Liver (tissue), 9 donors: ENCODE results near the gene SH3PXD2A. TPM values are rescaled to one million over a fixed set of nuclear protein-coding genes. Genes with fewer than 3 reads are reported as not detected.

ENCODE experiments used
- DNase-seq: peaks from one replicate; pipeline ENCODE4 v3.0.0-alpha.2; 2017; ENCODE audit warnings: low spot score
- H3K27ac ChIP-seq, 2 donors: one replicate each; pipeline ENCODE4 v1.7.0; 2013; ENCODE audit warnings: inconsistent platforms in 2 of 2, low read length in 2 of 2, control low read depth in 1 of 2, low read depth in 1 of 2, mild to moderate bottlenecking in 1 of 2
- H3K27me3 ChIP-seq, 4 donors: one replicate each; pipeline versions ENCODE4 v1.6.1 to v1.7.0; 2013; ENCODE audit warnings: low read length in 3 of 4, inconsistent platforms in 1 of 4, mild to moderate bottlenecking in 1 of 4, moderate library complexity in 1 of 4; ENCODE audit not compliant: control insufficient read depth in 4 of 4, insufficient read depth in 4 of 4
- H3K36me3 ChIP-seq, 4 donors: one replicate each; pipeline versions ENCODE4 v1.6.1 to v1.7.0; 2013; ENCODE audit warnings: low read length in 3 of 4, mild to moderate bottlenecking in 3 of 4, low read depth in 1 of 4, moderate library complexity in 1 of 4; ENCODE audit not compliant: control insufficient read depth in 4 of 4, insufficient read depth in 3 of 4
- H3K4me1 ChIP-seq, 4 donors: one replicate each; pipeline versions ENCODE4 v1.6.1 to v1.7.0; 2013; ENCODE audit warnings: low read length in 3 of 4, mild to moderate bottlenecking in 3 of 4, moderate library complexity in 1 of 4; ENCODE audit not compliant: control insufficient read depth in 4 of 4, insufficient read depth in 4 of 4
- H3K4me3 ChIP-seq, 3 donors: one replicate each; pipeline versions ENCODE4 v1.6.1 to v1.7.0; 2013; ENCODE audit warnings: low read length in 3 of 3, control low read depth in 1 of 3, low read depth in 1 of 3, mild to moderate bottlenecking in 1 of 3
- H3K9ac ChIP-seq, 2 donors: one replicate each; pipeline ENCODE4 v1.7.0; 2013; ENCODE audit warnings: low read length in 2 of 2, mild to moderate bottlenecking in 2 of 2, moderate library complexity in 2 of 2, control low read depth in 1 of 2, low read depth in 1 of 2
- H3K9me3 ChIP-seq, 4 donors: one replicate each; pipeline versions ENCODE4 v1.6.1 to v1.7.0; 2013; ENCODE audit warnings: low read length in 3 of 4; ENCODE audit not compliant: control insufficient read depth in 4 of 4
- ATF3 ChIP-seq: IDR thresholded peaks from 2 replicates; pipeline ENCODE4 v1.6.1; 2016; ENCODE audit warnings: antibody characterized with exemption
- CTCF ChIP-seq: fragments of 150-350 bp; IDR thresholded peaks from 2 replicates; pipeline ENCODE4 v1.5.1; 2017; ENCODE audit warnings: improper control_type of control experiment, low read depth, low read length; ENCODE audit not compliant: missing input control
- EGR1 ChIP-seq, 2 donors: IDR thresholded peaks; 2 replicates each; pipeline ENCODE4 v1.6.1; 2016 to 2018; ENCODE audit warnings: antibody characterized with exemption in 2 of 2, low read depth in 2 of 2
- FOXA1 ChIP-seq: IDR thresholded peaks from 2 replicates; pipeline ENCODE4 v1.6.1; 2016; ENCODE audit warnings: antibody characterized with exemption
- FOXA2 ChIP-seq: IDR thresholded peaks from 2 replicates; pipeline ENCODE4 v1.6.1; 2016; ENCODE audit warnings: antibody characterized with exemption
- GABPA ChIP-seq, 2 donors: IDR thresholded peaks in 1 of 2; conservative IDR thresholded peaks in 1 of 2; 2 replicates each; pipeline ENCODE4 v1.6.1; 2016; ENCODE audit warnings: antibody characterized with exemption in 2 of 2, mild to moderate bottlenecking in 1 of 2, moderate library complexity in 1 of 2
- HNF4A ChIP-seq, 2 donors: conservative IDR thresholded peaks; 2 replicates each; pipeline ENCODE4 v1.6.1; 2016; ENCODE audit warnings: antibody characterized with exemption in 2 of 2, mild to moderate bottlenecking in 2 of 2
- HNF4G ChIP-seq: IDR thresholded peaks from 2 replicates; pipeline ENCODE4 v1.6.1; 2016; ENCODE audit warnings: antibody characterized with exemption
- JUND ChIP-seq, 2 donors: IDR thresholded peaks; 2 replicates each; pipeline ENCODE4 v1.6.1; 2016; ENCODE audit warnings: antibody characterized with exemption in 2 of 2
- MAX ChIP-seq: IDR thresholded peaks from 2 replicates; pipeline ENCODE4 v1.6.1; 2016; ENCODE audit warnings: antibody characterized with exemption
- NR2F2 ChIP-seq: IDR thresholded peaks from 2 replicates; pipeline ENCODE4 v1.6.1; 2016; ENCODE audit warnings: antibody characterized with exemption
- RAD21 ChIP-seq, 2 donors: IDR thresholded peaks; 2 replicates each; pipeline ENCODE4 v1.6.1; 2016; ENCODE audit warnings: antibody characterized with exemption in 2 of 2, mild to moderate bottlenecking in 2 of 2
- REST ChIP-seq: IDR thresholded peaks from 2 replicates; pipeline ENCODE4 v1.6.1; 2016; ENCODE audit warnings: antibody characterized with exemption, mild to moderate bottlenecking
- RXRA ChIP-seq, 2 donors: IDR thresholded peaks; 2 replicates each; pipeline ENCODE4 v1.6.1; 2017 to 2018; ENCODE audit warnings: antibody characterized with exemption in 2 of 2, mild to moderate bottlenecking in 1 of 2
- SP1 ChIP-seq: IDR thresholded peaks from 2 replicates; pipeline ENCODE4 v1.6.1; 2018; ENCODE audit warnings: antibody characterized with exemption, mild to moderate bottlenecking
- TAF1 ChIP-seq: conservative IDR thresholded peaks from 2 replicates; pipeline ENCODE4 v1.6.1; 2016; ENCODE audit warnings: antibody characterized with exemption, mild to moderate bottlenecking
- YY1 ChIP-seq: IDR thresholded peaks from 2 replicates; pipeline ENCODE4 v1.6.1; 2016; ENCODE audit warnings: antibody characterized with exemption, mild to moderate bottlenecking
- ZBTB33 ChIP-seq: IDR thresholded peaks from 2 replicates; pipeline ENCODE4 v1.6.1; 2016; ENCODE audit warnings: antibody characterized with exemption
- WGBS: extraction: QIAGEN DNeasy Blood & Tissue Kit; methylation state at CpG from one replicate; pipeline ENCODE4 v1.1.7; 2013; 5-methylcytosine and 5-hydroxymethylcytosine counted together
- polyA plus RNA-seq, 2 donors: library from polyadenylated mRNA; stranded (reverse) in 1 of 2; unstranded in 1 of 2; fragments of 200-250 nt in 1 of 2; fragments of >200 nt in 1 of 2; fragmentation: Nextera tagmentation in 1 of 2; extraction: Ambion mirVana in 1 of 2; gene quantifications; one replicate each; pipeline versions ENCODE4 v1.2.1 to v1.2.3, GENCODE V29; 2013 to 2015
- total RNA-seq, 2 donors: library from RNA; depleted of rRNA; stranded (reverse); fragments of >200 nt; gene quantifications; one replicate each; pipeline ENCODE4 v1.2.3, GENCODE V29; 2014
- donor health status: healthy.
- donor health status: healthy.
- donor health status: healthy.
- donor health status: healthy.
- donor health status: healthy.

SH3PXD2A gene
- total and polyA plus RNA-seq, 4 donors, result 0.82 to 5.5 (median 3.9) TPM

- no peaks in the 10 kb centered on the region for H3K9me3 ChIP-seq
- H3K27ac ChIP-seq, result no peak overlapping the region
- H3K27me3 ChIP-seq, result no peaks in the 10 kb centered on the region
- H3K36me3 ChIP-seq, result no peaks in the 10 kb centered on the region
- no peak overlapping the region for H3K4me3 ChIP-seq
- H3K9ac ChIP-seq, result no peak overlapping the region
- no peak for TF ChIP-seq HNF4A (conservative IDR thresholded peaks at IDR 0.05)
- no peak for TF ChIP-seq YY1
- no peak for TF ChIP-seq RAD21 (IDR thresholded peaks at IDR 0.05)
- no peak for TF ChIP-seq NR2F2
- WGBS, result 82% methylated on average over 1 of the region's 1 CpG
- no peak for DNase-seq
- peaks cover 12 to 27% (median 20%) of the 10 kb centered on the region in 4 donors for H3K4me1 ChIP-seq
Observed at GRCh38 chr10:103836273-103836672, 19.1 kb downstream of the SH3PXD2A start.

- H3K9me3 ChIP-seq, result no peaks in the 10 kb centered on the region
- TF ChIP-seq YY1, result no peak
- TF ChIP-seq ZBTB33, result no peak
- no peak for TF ChIP-seq MAX
- no peak for TF ChIP-seq REST
- TF ChIP-seq GABPA (IDR thresholded peaks at IDR 0.05 in 1 of 2, conservative IDR thresholded peaks at IDR 0.05 in 1 of 2), result no peak
- TF ChIP-seq HNF4G, result no peak
- TF ChIP-seq JUND (IDR thresholded peaks at IDR 0.05), result no peak
- TF ChIP-seq RAD21 (IDR thresholded peaks at IDR 0.05), result peak in 1 of 2 donors; percentile 58
- peak; percentile 20 for TF ChIP-seq FOXA2
- TF ChIP-seq CTCF, result no peak
- TF ChIP-seq ATF3, result peak; percentile 83
- TF ChIP-seq RXRA (IDR thresholded peaks at IDR 0.05), result peak; percentile 44 to 76
- peak in 1 of 2 donors; percentile 48 for TF ChIP-seq HNF4A (conservative IDR thresholded peaks at IDR 0.05)
- no peak for TF ChIP-seq TAF1
- no peak for TF ChIP-seq FOXA1
- peak; percentile 75 for TF ChIP-seq SP1
- TF ChIP-seq EGR1 (IDR thresholded peaks at IDR 0.05; ENCODE audit: low read depth in 2 of 2), result no peak
- peak; percentile 43 for TF ChIP-seq NR2F2
- no peaks in the 10 kb centered on the region for H3K27me3 ChIP-seq
- H3K4me1 ChIP-seq, result peaks cover 12 to 25% (median 19%) of the 10 kb centered on the region in 4 donors
- WGBS, result 52% methylated on average over 20 of the region's 20 CpGs
- H3K4me3 ChIP-seq, result no peak overlapping the region
- H3K9ac ChIP-seq, result no peak overlapping the region
- no peaks in the 10 kb centered on the region for H3K36me3 ChIP-seq
- H3K27ac ChIP-seq, result peak overlapping the region; percentile 37 to 63
- DNase-seq, result no peak
Observed at GRCh38 chr10:103835096-103836050, 20.0 kb downstream of the SH3PXD2A start.
